ENCODE measurements around the gene PAM16. TPM values are rescaled to one million over a fixed set of nuclear protein-coding genes. Genes with fewer than 3 reads are reported as not detected.

PAM16 gene
- total and polyA plus RNA-seq, 9 of the 15 experiments (the other 6 are each of a cell fraction or from before 2014, with no cell fraction given) = 38.7 to 273 (median 79.3) TPM

DNA sequence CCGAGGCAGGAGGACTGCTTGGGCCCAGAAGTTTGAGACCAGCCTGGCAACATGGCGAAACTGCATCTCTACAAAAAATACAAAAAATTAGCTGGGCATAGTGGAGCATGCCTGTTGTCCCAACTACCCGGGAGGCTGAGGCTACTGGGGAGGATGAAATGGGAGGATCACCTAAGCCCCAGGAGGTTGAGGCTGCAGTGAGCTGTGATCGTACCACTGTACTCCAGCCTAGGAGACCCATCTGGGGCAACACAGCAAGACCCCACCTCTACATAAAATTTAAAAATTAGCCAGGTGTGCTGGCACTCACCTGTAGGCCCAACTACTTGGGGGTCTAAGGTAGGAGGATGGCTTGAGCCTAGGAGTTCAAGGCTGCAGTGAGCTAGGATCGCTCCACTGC lies 1.8 kb downstream of the PAM16 start:
- Histone ChIP-seq H3K4me3 (peak overlapping the region; percentile 97; the same call in 1 of the 2 replicates), H3K27ac (ENCODE audit: extremely low read depth, low read depth, low read length) (peak overlapping the region; percentile 97; the same call in 1 of the 3 replicates), H3K4me1 (replicated peaks in 1 of 2; ENCODE audit: control insufficient read depth in 2 of 2, insufficient read depth in 2 of 2, low read length in 2 of 2) (peaks cover 22 to 38% of the 10 kb centered on the region in 2 experiments; a peak in 4 of 5 replicates), H3K9me3 (replicated peaks; ENCODE audit: control insufficient read depth, insufficient read depth, low read depth, low read length) (peaks cover 9% of the 10 kb centered on the region; the same call in 1 of the 2 replicates), H2AFZ (ENCODE audit: low read depth, low read length) (no peak overlapping the region), H3K27me3 (ENCODE audit: control insufficient read depth in 2 of 2, insufficient read depth in 2 of 2, low read length in 2 of 2) (no peaks in the 10 kb centered on the region), H3K9ac (ENCODE audit: insufficient read depth in 1 of 2, low read depth in 2 of 2, low read length in 2 of 2) (peak overlapping the region; percentile 38 to 49; a peak in 2 of 4 replicates), H3K9me1 (ENCODE audit: control insufficient read depth, insufficient read depth, low read length) (no peaks in the 10 kb centered on the region), H3K36me3 (ENCODE audit: control insufficient read depth, insufficient read depth, low read length) (peaks cover 47% of the 10 kb centered on the region; the same call in 2 of the 3 replicates), H3K79me2 (ENCODE audit: control insufficient read depth, insufficient read depth, low read length) (peaks cover 66% of the 10 kb centered on the region), H4K20me1 (replicated peaks; ENCODE audit: control insufficient read depth, insufficient read depth, low read length) (peaks cover 11% of the 10 kb centered on the region; the same call in 1 of the 2 replicates), H3K4me2 (ENCODE audit: insufficient read depth, low read length) (0 out of 2 replicates have a peak overlapping the region, but pooled peaks have one; percentile 60)
- WGBS (ENCODE audit: insufficient coverage, low coverage, missing lambda C conversion rate) = 93% methylated on average over 5 of the region's 5 CpGs
- in situ Hi-C loops (cut with MboI) = loop anchor here (5.0 kb wide), 1 partner anchor 77 kb away; the partner anchor contains the start of gene TFAP4
- no peak for ATAC-seq
- intact Hi-C loops (cut with micrococcal nuclease) = no loop called here
- BruUV-seq (replicated peaks) = no TSS peak
- TF ChIP-seq ZNF696 (CRISPR knock-in tag; conservative IDR thresholded peaks at IDR 0.05) = no peak
- TF ChIP-seq SRSF3 (IDR thresholded peaks at IDR 0.05; ENCODE audit: insufficient read depth, low read length) = no peak
- no peak for TF ChIP-seq FOXJ2 (tag; IDR thresholded peaks at IDR 0.05)
- TF ChIP-seq ARID1B (IDR thresholded peaks at IDR 0.05) = no peak
- TF ChIP-seq, protein P1, sequence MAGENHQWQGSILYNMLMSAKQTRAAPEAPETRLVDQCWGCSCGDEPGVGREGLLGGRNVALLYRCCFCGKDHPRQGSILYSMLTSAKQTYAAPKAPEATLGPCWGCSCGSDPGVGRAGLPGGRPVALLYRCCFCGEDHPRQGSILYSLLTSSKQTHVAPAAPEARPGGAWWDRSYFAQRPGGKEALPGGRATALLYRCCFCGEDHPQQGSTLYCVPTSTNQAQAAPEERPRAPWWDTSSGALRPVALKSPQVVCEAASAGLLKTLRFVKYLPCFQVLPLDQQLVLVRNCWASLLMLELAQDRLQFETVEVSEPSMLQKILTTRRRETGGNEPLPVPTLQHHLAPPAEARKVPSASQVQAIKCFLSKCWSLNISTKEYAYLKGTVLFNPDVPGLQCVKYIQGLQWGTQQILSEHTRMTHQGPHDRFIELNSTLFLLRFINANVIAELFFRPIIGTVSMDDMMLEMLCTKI (IDR thresholded peaks at IDR 0.05; ENCODE audit: partially characterized antibody) = no peak
- no peak for TF ChIP-seq SIX5 (IDR thresholded peaks at IDR 0.05; ENCODE audit: borderline replicate concordance in 1 of 2, insufficient read depth in 1 of 2, low read depth in 1 of 2, low read length in 2 of 2)
- TF ChIP-seq TCF7L2 (IDR thresholded peaks at IDR 0.05; ENCODE audit: low read depth, low read length) = no peak
- no peak for TF ChIP-seq TAL1 (IDR thresholded peaks at IDR 0.05)
- no peak for TF ChIP-seq SIN3A (IDR thresholded peaks at IDR 0.05; ENCODE audit: borderline replicate concordance in 2 of 2, control insufficient read depth in 1 of 2, low read depth in 2 of 2, low read length in 2 of 2)
- TF ChIP-seq, protein P2, sequence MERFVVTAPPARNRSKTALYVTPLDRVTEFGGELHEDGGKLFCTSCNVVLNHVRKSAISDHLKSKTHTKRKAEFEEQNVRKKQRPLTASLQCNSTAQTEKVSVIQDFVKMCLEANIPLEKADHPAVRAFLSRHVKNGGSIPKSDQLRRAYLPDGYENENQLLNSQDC (CRISPR knock-in tag; IDR thresholded peaks at IDR 0.05) = no peak
- TF ChIP-seq, protein P3, sequence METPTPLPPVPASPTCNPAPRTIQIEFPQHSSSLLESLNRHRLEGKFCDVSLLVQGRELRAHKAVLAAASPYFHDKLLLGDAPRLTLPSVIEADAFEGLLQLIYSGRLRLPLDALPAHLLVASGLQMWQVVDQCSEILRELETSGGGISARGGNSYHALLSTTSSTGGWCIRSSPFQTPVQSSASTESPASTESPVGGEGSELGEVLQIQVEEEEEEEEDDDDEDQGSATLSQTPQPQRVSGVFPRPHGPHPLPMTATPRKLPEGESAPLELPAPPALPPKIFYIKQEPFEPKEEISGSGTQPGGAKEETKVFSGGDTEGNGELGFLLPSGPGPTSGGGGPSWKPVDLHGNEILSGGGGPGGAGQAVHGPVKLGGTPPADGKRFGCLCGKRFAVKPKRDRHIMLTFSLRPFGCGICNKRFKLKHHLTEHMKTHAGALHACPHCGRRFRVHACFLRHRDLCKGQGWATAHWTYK (CRISPR knock-in tag; IDR thresholded peaks at IDR 0.05) = no peak
- ChIA-PET CTCF (ENCODE audit: low intra/inter-chr PET ratio) (no interaction called here), POLR2A (interaction anchor here (0.7 to 1.4 kb wide), 2 partner anchors 10 to 78 kb away, joined by 3 to 4 read pairs; no protein-coding TSS in a partner anchor)
- no peak for FAIRE-seq
- no peak for DNase-seq (ENCODE audit: extremely low read depth in 1 of 4, low spot score in 3 of 4)

Data from K562 (cell line).